SIG-M5 treated with dmso at 0.1 percent for 504 hours (cell line): ENCODE data around the gene REG3G.
A peak's percentile ranks its signal among the peaks of the same experiment; 100 is the strongest.
"Not testable (repeated sequence)": the region's sequence is repeated elsewhere in the genome, so short reads cannot be mapped to it uniquely, and the experiment has no call there.

ENCODE experiments used
- DNase-seq: peaks from one replicate; lab custom pipeline; 2025; ENCODE audit not compliant: unreplicated experiment; lab: John Stamatoyannopoulos, UW

REG3G gene

GRCh38 chr2:79013629-79014028 lies 11.9 kb upstream of the REG3G start:
- DNase-seq, result no peak

GRCh38 chr2:79016342-79016741 lies 9.2 kb upstream of the REG3G start:
- DNase-seq, result no peak

GRCh38 chr2:79026061-79026460 lies 559 bp downstream of the REG3G start:
- no peak for DNase-seq

- DNase-seq, result no peak
Measured at GRCh38 chr2:79039944-79040343, 14.4 kb downstream of the REG3G start.

- DNase-seq, result peak; percentile 42
Measured at GRCh38 chr2:79041032-79041448, 15.5 kb downstream of the REG3G start.

- DNase-seq, result not testable (repeated sequence)
Measured at GRCh38 chr2:79053486-79053885, 28.0 kb downstream of the REG3G start.

GRCh38 chr2:79054769-79055168 lies 29.3 kb downstream of the REG3G start:
- DNase-seq, result not testable (repeated sequence)

- DNase-seq, result no peak
Measured at GRCh38 chr2:79065201-79065600, 39.7 kb downstream of the REG3G start.

GRCh38 chr2:79071078-79071477 lies 45.6 kb downstream of the REG3G start:
- no peak for DNase-seq
